HepG2 (cell line): ENCODE measurements around the gene C1QB. TPM values are rescaled to one million over a fixed set of nuclear protein-coding genes. Genes with fewer than 3 reads are reported as not detected.

Experiments used
- ARHGAP35 ChIP-seq: sonication (generic); formaldehyde crosslinking; IDR thresholded peaks from 2 replicates; pipeline ENCODE4 v1.9.0; 2022; ENCODE audit warnings: mild to moderate bottlenecking, inconsistent platforms, moderate library complexity, missing genetic modification reagents, borderline replicate concordance
- CENPX ChIP-seq: sonication (generic); formaldehyde crosslinking; IDR thresholded peaks from 2 replicates; pipeline ENCODE4 v1.9.0; 2021; ENCODE audit warnings: mild to moderate bottlenecking, missing genetic modification reagents, moderate library complexity
- EED ChIP-seq: sonication (generic); formaldehyde crosslinking; IDR thresholded peaks from 2 replicates; pipeline ENCODE4 v1.5.0; 2020; ENCODE audit warnings: mild to moderate bottlenecking, missing genetic modification reagents
- FOXA3 ChIP-seq: IDR thresholded peaks from 2 replicates; pipeline ENCODE4 v1.6.1; 2016; ENCODE audit warnings: missing genetic modification reagents, missing compliant biosample characterization
- FOXK1 ChIP-seq: sonication (generic); formaldehyde crosslinking; IDR thresholded peaks from 2 replicates; pipeline ENCODE4 v1.4.0; 2020; ENCODE audit warnings: low read depth, missing genetic modification reagents, borderline replicate concordance
- HDAC6 ChIP-seq: fragments of 200-600 bp; sonication (generic); IDR thresholded peaks from 2 replicates; pipeline ENCODE4 v1.7.0; 2017; ENCODE audit warnings: mild to moderate bottlenecking, antibody characterized with exemption, low read length, low read depth
- KLF16 ChIP-seq, 2 experiments: sonication (generic) in 1 of 2; formaldehyde crosslinking in 1 of 2; IDR thresholded peaks; 2 replicates each; pipeline versions ENCODE4 v1.6.1 to v1.8.0; 2016 to 2023; ENCODE audit warnings: missing genetic modification reagents in 2 of 2, missing compliant biosample characterization in 1 of 2
- NR2F6 ChIP-seq, 2 experiments: IDR thresholded peaks; 2 replicates each; pipeline ENCODE4 v1.6.1; 2016; ENCODE audit warnings: antibody characterized with exemption in 1 of 2, mild to moderate bottlenecking in 1 of 2
- PAWR ChIP-seq: sonication (generic); formaldehyde crosslinking; IDR thresholded peaks from 2 replicates; pipeline ENCODE4 v1.4.0; 2020; ENCODE audit warnings: missing genetic modification reagents, mild to moderate bottlenecking, borderline replicate concordance
- PCBP1 ChIP-seq: fragments of 200-400 bp; formaldehyde crosslinking; IDR thresholded peaks from 2 replicates; pipeline ENCODE4 v1.6.1; 2017; ENCODE audit warnings: mild to moderate bottlenecking, low read depth, low read length, borderline replicate concordance
- RFX5 ChIP-seq: IDR thresholded peaks from 2 replicates; pipeline ENCODE4 v1.6.1; 2011; ENCODE audit warnings: low read depth, low read length, improper control_type of control experiment
- SSRP1 ChIP-seq: IDR thresholded peaks from 2 replicates; pipeline ENCODE4 v1.6.1; 2016; ENCODE audit warnings: control low read depth
- ZBTB38 ChIP-seq: sonication (generic); formaldehyde crosslinking; IDR thresholded peaks from 2 replicates; pipeline ENCODE4 v1.5.1; 2020; ENCODE audit warnings: mild to moderate bottlenecking, missing genetic modification reagents
- ZFP36L1 ChIP-seq: sonication (generic); formaldehyde crosslinking; IDR thresholded peaks from 2 replicates; pipeline ENCODE4 v1.8.0; 2022; ENCODE audit warnings: mild to moderate bottlenecking, missing genetic modification reagents, moderate library complexity
- ZMYM3 ChIP-seq: sonication (generic); formaldehyde crosslinking; IDR thresholded peaks from 2 replicates; pipeline ENCODE4 v1.5.1; 2020; ENCODE audit warnings: mild to moderate bottlenecking, missing genetic modification reagents
- ZNF280B ChIP-seq: sonication (generic); formaldehyde crosslinking; IDR thresholded peaks from 2 replicates; pipeline ENCODE4 v1.5.0; 2020; ENCODE audit warnings: missing genetic modification reagents, mild to moderate bottlenecking, borderline replicate concordance
- ZNF30 ChIP-seq: sonication (generic); formaldehyde crosslinking; IDR thresholded peaks from 2 replicates; pipeline ENCODE4 v1.5.0; 2020; ENCODE audit warnings: mild to moderate bottlenecking, missing genetic modification reagents
- ZNF569 ChIP-seq: sonication (generic); formaldehyde crosslinking; IDR thresholded peaks from 2 replicates; pipeline ENCODE4 v1.5.0; 2020; ENCODE audit warnings: mild to moderate bottlenecking, missing genetic modification reagents, moderate library complexity, borderline replicate concordance
- ZNF609 ChIP-seq: sonication (generic); formaldehyde crosslinking; IDR thresholded peaks from 2 replicates; pipeline ENCODE4 v1.4.0; 2020; ENCODE audit warnings: mild to moderate bottlenecking, missing genetic modification reagents, borderline replicate concordance
- polyA plus RNA-seq, 8 experiments: library from polyadenylated mRNA; depleted of rRNA in 3 of 8; stranded (reverse) in 7 of 8; unstranded in 1 of 8; fragments of >200 nt; fragmentation: Illumina TruSeq in 4 of 8; extraction: Trizol in 4 of 8; gene quantifications; 2 replicates each; pipeline versions ENCODE4 v1.2.1 to v1.2.3, GENCODE V29; 2011 to 2016; ENCODE audit warnings: low read depth in 4 of 8, missing spikeins in 1 of 8, mixed read lengths in 1 of 8; ENCODE audit not compliant: insufficient read depth in 1 of 8
- total RNA-seq, 5 experiments: library from RNA; depleted of rRNA; stranded (reverse); fragments of >200 nt; fragmentation: Illumina TruSeq; extraction: Trizol; gene quantifications; 2 replicates each; pipeline ENCODE4 v1.2.3, GENCODE V29; 2016; ENCODE audit warnings: low read depth in 1 of 5
- TF ChIP-seq, protein P1 (sequence below): sonication (generic); formaldehyde crosslinking; IDR thresholded peaks from 2 replicates; pipeline ENCODE4 v1.4.0; 2020; ENCODE audit warnings: missing genetic modification reagents
- TF ChIP-seq, protein P2 (sequence below): sonication (generic); formaldehyde crosslinking; IDR thresholded peaks from 2 replicates; pipeline ENCODE4 v1.5.0; 2020; ENCODE audit warnings: missing genetic modification reagents, mild to moderate bottlenecking, borderline replicate concordance

Gene C1QB
- total and polyA plus RNA-seq, 2 of the 13 experiments (the other 11 are each of a cell fraction or from before 2014, with no cell fraction given), result not detected

GRCh38 chr1:22641906-22642636, 11.0 kb upstream of the C1QB start (continued):
- no peak for TF ChIP-seq CENPX (CRISPR knock-in tag)
- no peak for TF ChIP-seq HDAC6
- TF ChIP-seq NR2F6 (IDR thresholded peaks at IDR 0.05), result 0 out of 2 replicates have a peak, but pooled peaks have one; percentile 15
- no peak for TF ChIP-seq NR2F6 (CRISPR knock-in tag; IDR thresholded peaks at IDR 0.05)
- TF ChIP-seq, protein P1, sequence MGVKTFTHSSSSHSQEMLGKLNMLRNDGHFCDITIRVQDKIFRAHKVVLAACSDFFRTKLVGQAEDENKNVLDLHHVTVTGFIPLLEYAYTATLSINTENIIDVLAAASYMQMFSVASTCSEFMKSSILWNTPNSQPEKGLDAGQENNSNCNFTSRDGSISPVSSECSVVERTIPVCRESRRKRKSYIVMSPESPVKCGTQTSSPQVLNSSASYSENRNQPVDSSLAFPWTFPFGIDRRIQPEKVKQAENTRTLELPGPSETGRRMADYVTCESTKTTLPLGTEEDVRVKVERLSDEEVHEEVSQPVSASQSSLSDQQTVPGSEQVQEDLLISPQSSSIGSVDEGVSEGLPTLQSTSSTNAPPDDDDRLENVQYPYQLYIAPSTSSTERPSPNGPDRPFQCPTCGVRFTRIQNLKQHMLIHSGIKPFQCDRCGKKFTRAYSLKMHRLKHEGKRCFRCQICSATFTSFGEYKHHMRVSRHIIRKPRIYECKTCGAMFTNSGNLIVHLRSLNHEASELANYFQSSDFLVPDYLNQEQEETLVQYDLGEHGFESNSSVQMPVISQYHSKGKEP (CRISPR knock-in tag), result no peak
- no peak for TF ChIP-seq PAWR (CRISPR knock-in tag)
- no peak for TF ChIP-seq ARHGAP35 (CRISPR knock-in tag)
- no peak for TF ChIP-seq FOXA3 (CRISPR knock-in tag)
- no peak for TF ChIP-seq SSRP1 (CRISPR knock-in tag)
- TF ChIP-seq ZNF30, result no peak
- TF ChIP-seq PCBP1, result 0 out of 2 replicates have a peak, but pooled peaks have one; percentile 82
- TF ChIP-seq ZNF569 (CRISPR knock-in tag), result no peak
- no peak for TF ChIP-seq RFX5
- no peak for TF ChIP-seq ZFP36L1 (CRISPR knock-in tag)
- TF ChIP-seq, protein P2, sequence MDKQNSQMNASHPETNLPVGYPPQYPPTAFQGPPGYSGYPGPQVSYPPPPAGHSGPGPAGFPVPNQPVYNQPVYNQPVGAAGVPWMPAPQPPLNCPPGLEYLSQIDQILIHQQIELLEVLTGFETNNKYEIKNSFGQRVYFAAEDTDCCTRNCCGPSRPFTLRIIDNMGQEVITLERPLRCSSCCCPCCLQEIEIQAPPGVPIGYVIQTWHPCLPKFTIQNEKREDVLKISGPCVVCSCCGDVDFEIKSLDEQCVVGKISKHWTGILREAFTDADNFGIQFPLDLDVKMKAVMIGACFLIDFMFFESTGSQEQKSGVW (CRISPR knock-in tag), result no peak
- no peak for TF ChIP-seq ZMYM3 (CRISPR knock-in tag)
- TF ChIP-seq ZNF609 (CRISPR knock-in tag), result no peak
- TF ChIP-seq ZNF280B (CRISPR knock-in tag), result no peak
- TF ChIP-seq EED, result no peak
- no peak for TF ChIP-seq ZBTB38
- no peak for TF ChIP-seq FOXK1
- TF ChIP-seq KLF16 (CRISPR knock-in tag; IDR thresholded peaks at IDR 0.05), result peak in 1 of 2 experiments; percentile 99; a peak in 2 of 4 replicates
